DOHH2 (cell line): Measurements from ENCODE around the gene SLC2A10.

Experiments
- EZH2phosphoT487 ChIP-seq: fragments of 200-600 bp; sonication (generic); IDR thresholded peaks from 2 replicates; pipeline ENCODE4 v1.6.1; 2017; ENCODE audit warnings: borderline replicate concordance, mild to moderate bottlenecking, antibody characterized with exemption, low read length, moderate library complexity, mixed read lengths
- TF ChIP-seq, protein P1 (sequence below): fragments of 200-600 bp; sonication (generic); IDR thresholded peaks from one replicate; pipeline ENCODE4 v1.5.1; 2014; ENCODE audit warnings: antibody characterized with exemption, mild to moderate bottlenecking, low read depth, low read length; ENCODE audit not compliant: poor library complexity, severe bottlenecking

DNA sequence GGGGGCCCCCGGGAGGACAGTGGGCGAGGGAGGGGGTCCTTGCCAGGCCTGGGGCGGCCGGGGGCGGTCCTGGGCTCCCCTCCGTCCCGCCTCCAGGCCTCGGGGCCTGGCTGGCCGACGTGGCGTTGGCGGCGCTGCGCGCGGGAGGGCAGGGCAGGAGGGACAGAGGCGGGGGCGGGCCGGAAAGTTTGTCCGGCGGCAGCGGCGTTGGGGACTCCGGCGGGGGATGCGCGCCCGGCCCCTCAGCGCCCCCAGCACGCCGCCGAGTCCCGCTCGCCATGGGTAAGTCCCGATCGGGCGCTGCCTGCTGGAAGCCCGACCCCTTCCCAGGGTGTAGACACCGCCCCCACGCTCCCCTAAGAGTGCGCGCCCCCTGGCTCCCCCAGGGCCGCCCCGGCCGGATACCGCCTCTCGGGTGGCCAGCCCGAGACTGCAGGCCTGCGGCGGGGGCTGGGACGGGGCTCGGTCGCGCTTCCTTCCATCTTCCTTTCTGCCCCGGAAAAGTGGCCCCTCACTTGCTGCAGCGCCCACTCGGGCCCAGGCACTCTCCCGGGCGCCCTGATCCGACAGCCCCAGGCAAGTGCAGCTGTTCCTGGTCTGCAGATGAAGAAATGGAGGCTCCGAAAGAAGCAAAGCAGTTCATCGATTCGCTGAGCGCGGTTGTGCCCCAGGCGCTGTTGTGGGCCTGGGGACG lies at the start of gene SLC2A10:
- TF ChIP-seq, protein P1, sequence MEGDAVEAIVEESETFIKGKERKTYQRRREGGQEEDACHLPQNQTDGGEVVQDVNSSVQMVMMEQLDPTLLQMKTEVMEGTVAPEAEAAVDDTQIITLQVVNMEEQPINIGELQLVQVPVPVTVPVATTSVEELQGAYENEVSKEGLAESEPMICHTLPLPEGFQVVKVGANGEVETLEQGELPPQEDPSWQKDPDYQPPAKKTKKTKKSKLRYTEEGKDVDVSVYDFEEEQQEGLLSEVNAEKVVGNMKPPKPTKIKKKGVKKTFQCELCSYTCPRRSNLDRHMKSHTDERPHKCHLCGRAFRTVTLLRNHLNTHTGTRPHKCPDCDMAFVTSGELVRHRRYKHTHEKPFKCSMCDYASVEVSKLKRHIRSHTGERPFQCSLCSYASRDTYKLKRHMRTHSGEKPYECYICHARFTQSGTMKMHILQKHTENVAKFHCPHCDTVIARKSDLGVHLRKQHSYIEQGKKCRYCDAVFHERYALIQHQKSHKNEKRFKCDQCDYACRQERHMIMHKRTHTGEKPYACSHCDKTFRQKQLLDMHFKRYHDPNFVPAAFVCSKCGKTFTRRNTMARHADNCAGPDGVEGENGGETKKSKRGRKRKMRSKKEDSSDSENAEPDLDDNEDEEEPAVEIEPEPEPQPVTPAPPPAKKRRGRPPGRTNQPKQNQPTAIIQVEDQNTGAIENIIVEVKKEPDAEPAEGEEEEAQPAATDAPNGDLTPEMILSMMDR, result no peak
- no peak for TF ChIP-seq EZH2phosphoT487
